GM23248 (cell line): ENCODE data around the gene CUL3.

Source experiments
- EZH2 ChIP-seq: fragments of 200-600 bp; sonication (generic); IDR thresholded peaks from 2 replicates; pipeline ENCODE4 v1.6.1; 2018; ENCODE audit warnings: antibody characterized with exemption, mild to moderate bottlenecking; ENCODE audit not compliant: insufficient read depth, poor library complexity, severe bottlenecking
- EZH2phosphoT487 ChIP-seq: fragments of 200-600 bp; sonication (generic); IDR thresholded peaks from 2 replicates; pipeline ENCODE4 v1.6.1; 2018; ENCODE audit warnings: antibody characterized with exemption, moderate library complexity, mild to moderate bottlenecking, low read depth; ENCODE audit not compliant: insufficient read depth

DNA sequence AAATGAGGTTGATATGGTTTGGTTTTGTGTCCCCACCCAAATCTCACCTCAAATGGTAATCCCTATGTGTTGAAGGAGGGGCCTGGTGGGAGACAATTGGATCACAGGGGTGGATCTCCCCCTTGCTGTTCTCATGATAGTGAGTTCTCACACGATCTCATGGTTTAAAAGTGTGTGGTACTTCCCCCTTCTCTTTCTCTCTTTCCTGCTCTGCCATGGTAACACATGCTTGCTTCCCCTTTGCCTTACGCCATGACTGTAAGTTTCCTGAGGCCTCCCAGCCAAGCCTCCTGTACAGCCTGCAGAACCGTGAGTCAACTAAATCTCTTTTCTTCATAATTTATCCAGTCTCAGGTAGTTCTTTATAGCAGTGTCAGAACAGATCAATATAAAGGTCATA lies 158.5 kb downstream of the CUL3 start:
- TF ChIP-seq EZH2 = no peak
- no peak for TF ChIP-seq EZH2phosphoT487
